ENCODE data around the gene PLEKHA6. TPM values are rescaled to one million over a fixed set of nuclear protein-coding genes. Genes with fewer than 3 reads are reported as not detected.
A peak's percentile ranks its signal among the peaks of the same experiment; 100 is the strongest.
"Not testable (repeated sequence)": the region's sequence is repeated elsewhere in the genome, so short reads cannot be mapped to it uniquely, and the experiment has no call there.

Gene PLEKHA6
- total RNA-seq, 2 experiments from 2014 or later: 0.53 to 0.82 TPM

DNA sequence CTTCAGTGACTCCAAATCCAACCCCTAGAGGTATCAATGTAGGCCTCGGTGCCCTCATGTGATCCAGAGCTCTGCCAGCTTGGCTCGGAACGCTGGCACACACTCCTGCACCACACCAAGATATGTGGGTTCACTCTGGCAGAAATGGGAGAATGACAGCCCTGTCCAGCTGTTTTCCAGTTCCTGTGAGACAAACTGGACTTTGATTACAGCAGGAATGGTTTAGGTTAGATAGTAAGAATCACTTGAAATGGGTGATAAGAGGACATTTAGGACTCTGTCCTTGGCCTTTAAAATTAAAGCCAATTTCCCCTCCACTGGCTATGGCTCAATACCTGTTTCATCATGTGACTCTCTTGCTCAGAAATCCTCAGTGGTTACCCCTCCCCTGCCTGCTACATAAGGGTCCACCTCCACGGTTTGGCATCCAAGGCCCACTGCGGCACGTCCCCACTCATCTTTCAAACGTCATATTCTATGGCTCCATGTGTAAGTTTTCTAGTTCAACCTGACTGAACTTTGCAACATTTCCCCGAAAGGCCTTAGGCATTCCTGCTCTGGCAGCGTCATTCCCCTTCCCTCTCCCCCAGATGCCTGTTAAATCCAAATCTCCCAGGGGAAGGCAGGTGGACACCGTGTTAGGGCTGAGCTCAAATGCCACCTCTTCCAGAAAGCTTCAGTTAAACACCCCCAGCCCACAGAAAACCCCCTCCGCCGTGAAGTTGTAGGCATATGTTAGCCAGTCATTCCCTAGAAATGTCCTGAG is 44.7 kb downstream of the PLEKHA6 start:
- Mint-ChIP-seq H3K36me3 (ENCODE audit: low read depth) (no peaks in the 10 kb centered on the region), H3K27me3 (peaks cover 3% of the 10 kb centered on the region), H3K9me3 (no peaks in the 10 kb centered on the region), H3K4me1 (ENCODE audit: low read depth) (peaks cover 12% of the 10 kb centered on the region), H3K27ac (no peak overlapping the region), H3K4me3 (no peak overlapping the region)
- ChIA-PET POLR2A (no interaction called here), CTCF (no interaction called here)
- TF ChIP-seq, protein P1, sequence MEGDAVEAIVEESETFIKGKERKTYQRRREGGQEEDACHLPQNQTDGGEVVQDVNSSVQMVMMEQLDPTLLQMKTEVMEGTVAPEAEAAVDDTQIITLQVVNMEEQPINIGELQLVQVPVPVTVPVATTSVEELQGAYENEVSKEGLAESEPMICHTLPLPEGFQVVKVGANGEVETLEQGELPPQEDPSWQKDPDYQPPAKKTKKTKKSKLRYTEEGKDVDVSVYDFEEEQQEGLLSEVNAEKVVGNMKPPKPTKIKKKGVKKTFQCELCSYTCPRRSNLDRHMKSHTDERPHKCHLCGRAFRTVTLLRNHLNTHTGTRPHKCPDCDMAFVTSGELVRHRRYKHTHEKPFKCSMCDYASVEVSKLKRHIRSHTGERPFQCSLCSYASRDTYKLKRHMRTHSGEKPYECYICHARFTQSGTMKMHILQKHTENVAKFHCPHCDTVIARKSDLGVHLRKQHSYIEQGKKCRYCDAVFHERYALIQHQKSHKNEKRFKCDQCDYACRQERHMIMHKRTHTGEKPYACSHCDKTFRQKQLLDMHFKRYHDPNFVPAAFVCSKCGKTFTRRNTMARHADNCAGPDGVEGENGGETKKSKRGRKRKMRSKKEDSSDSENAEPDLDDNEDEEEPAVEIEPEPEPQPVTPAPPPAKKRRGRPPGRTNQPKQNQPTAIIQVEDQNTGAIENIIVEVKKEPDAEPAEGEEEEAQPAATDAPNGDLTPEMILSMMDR (IDR thresholded peaks at IDR 0.05): no peak
- H3K27ac ChIP-seq (ENCODE audit: low read depth in 1 of 2, low read length in 2 of 2): no peak overlapping the region
- ATAC-seq (ENCODE audit: poor library complexity) (no peak), DNase-seq (no peak)
- intact Hi-C loops (cut with DNase I, micrococcal nuclease): no loop called here
- no peaks in the 10 kb centered on the region for H3K27me3 ChIP-seq (ENCODE audit: control insufficient read depth in 1 of 2, insufficient read depth in 2 of 2, low read length in 2 of 2)
- no peaks in the 10 kb centered on the region for H3K36me3 ChIP-seq (ENCODE audit: insufficient read depth, low read length)
- no peak overlapping the region for H3K4me3 ChIP-seq (ENCODE audit: low read length)
- no peaks in the 10 kb centered on the region for H3K4me1 ChIP-seq (ENCODE audit: insufficient read depth, low read length)
- H3K9me3 ChIP-seq (ENCODE audit: control insufficient read depth in 1 of 2, insufficient read depth in 1 of 2, low read length in 2 of 2): no peaks in the 10 kb centered on the region

DNA sequence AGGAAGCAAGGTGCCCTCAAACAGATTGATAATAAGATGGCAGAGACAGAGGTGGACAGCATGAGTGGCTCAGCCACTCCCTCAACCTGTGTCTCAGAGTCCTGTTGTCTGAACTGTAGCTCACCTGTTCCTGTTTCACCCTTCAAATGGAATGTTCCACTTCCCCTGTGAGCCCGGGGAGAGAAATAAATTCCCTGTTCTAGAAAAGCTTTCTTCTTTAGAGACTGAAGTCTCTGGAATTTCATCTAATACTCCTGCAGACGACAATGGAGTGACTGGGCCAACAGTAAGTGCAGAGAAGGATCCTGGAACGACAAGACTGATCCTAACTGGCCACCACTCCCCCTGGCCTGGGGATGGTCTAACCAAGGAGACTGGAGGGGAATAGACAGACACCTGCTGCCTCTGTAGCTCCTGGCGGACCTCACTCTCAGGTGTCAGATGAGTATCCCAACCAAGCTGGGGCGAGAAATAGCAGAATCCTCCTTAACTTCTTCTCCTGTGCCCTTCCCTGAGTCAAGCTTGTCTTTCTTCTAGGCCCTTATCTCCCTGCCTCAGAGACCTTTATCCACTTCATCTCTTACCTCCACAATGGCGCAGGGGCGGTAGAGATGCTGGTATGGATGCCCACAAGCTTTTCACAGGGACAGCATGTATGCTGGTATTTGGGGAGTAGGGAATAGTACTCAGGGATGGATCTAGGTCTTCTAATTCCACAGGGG is 45.4 kb downstream of the PLEKHA6 start:
- H3K4me3 Mint-ChIP-seq: peak overlapping the region; percentile 11
- POLR2A ChIA-PET: interaction anchor here (0.6 kb wide), 1 partner anchor 591 kb away, joined by 3 read pairs; no protein-coding TSS in a partner anchor

DNA sequence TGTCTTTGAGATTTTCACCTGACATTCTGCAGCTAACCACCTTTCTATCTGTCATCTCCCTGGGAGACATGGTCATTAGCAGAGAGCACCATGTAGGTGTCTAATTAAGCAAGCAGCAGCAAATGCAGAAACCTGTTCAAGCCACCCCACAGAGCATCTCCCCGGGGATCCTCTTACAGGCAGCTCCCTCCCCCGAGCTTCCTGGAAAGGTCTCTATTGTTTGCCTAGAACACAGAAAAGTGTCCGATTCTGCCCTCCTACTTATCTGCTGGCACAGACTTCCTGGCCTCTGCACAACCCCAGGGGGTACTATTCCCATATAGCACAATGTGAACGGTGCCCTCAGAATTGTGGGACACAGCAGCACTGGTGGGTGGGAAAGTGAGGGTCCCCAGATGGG is 46.1 kb downstream of the PLEKHA6 start:
- Mint-ChIP-seq H3K27ac (no peak overlapping the region), H3K36me3 (ENCODE audit: low read depth) (no peaks in the 10 kb centered on the region), H3K4me3 (peak overlapping the region; percentile 11), H3K27me3 (peaks cover 3% of the 10 kb centered on the region), H3K9me3 (no peaks in the 10 kb centered on the region), H3K4me1 (ENCODE audit: low read depth) (peaks cover 12% of the 10 kb centered on the region)
- H3K4me1 ChIP-seq (ENCODE audit: insufficient read depth, low read length): no peaks in the 10 kb centered on the region
- no peaks in the 10 kb centered on the region for H3K27me3 ChIP-seq (ENCODE audit: control insufficient read depth in 1 of 2, insufficient read depth in 2 of 2, low read length in 2 of 2)
- ATAC-seq (ENCODE audit: poor library complexity): no peak
- TF ChIP-seq, protein P1 (IDR thresholded peaks at IDR 0.05): no peak
- CTCF ChIA-PET: no interaction called here
- H3K4me3 ChIP-seq (ENCODE audit: low read length): no peak overlapping the region
- POLR2A ChIA-PET: no interaction called here
- no peak overlapping the region for H3K27ac ChIP-seq (ENCODE audit: low read depth in 1 of 2, low read length in 2 of 2)
- no peaks in the 10 kb centered on the region for H3K9me3 ChIP-seq (ENCODE audit: control insufficient read depth in 1 of 2, insufficient read depth in 1 of 2, low read length in 2 of 2)
- intact Hi-C loops (cut with DNase I, micrococcal nuclease): no loop called here
- no peak for DNase-seq
- no peaks in the 10 kb centered on the region for H3K36me3 ChIP-seq (ENCODE audit: insufficient read depth, low read length)

More for the DNA sequence above, 45.4 kb downstream of the PLEKHA6 start:
- H3K36me3 ChIP-seq (ENCODE audit: insufficient read depth, low read length): no peaks in the 10 kb centered on the region
- DNase-seq (no peak), ATAC-seq (ENCODE audit: poor library complexity) (no peak)
- H3K27me3 ChIP-seq (ENCODE audit: control insufficient read depth in 1 of 2, insufficient read depth in 2 of 2, low read length in 2 of 2): no peaks in the 10 kb centered on the region
- intact Hi-C loops (cut with DNase I, micrococcal nuclease): no loop called here
- Mint-ChIP-seq H3K36me3 (ENCODE audit: low read depth) (no peaks in the 10 kb centered on the region), H3K27me3 (peaks cover 3% of the 10 kb centered on the region), H3K9me3 (no peaks in the 10 kb centered on the region), H3K4me1 (ENCODE audit: low read depth) (peaks cover 12% of the 10 kb centered on the region), H3K27ac (no peak overlapping the region)
- no peaks in the 10 kb centered on the region for H3K9me3 ChIP-seq (ENCODE audit: control insufficient read depth in 1 of 2, insufficient read depth in 1 of 2, low read length in 2 of 2)
- no peak overlapping the region for H3K27ac ChIP-seq (ENCODE audit: low read depth in 1 of 2, low read length in 2 of 2)
- CTCF ChIA-PET: no interaction called here
- no peaks in the 10 kb centered on the region for H3K4me1 ChIP-seq (ENCODE audit: insufficient read depth, low read length)
- H3K4me3 ChIP-seq (ENCODE audit: low read length): no peak overlapping the region
- TF ChIP-seq, protein P1 (IDR thresholded peaks at IDR 0.05): no peak

DNA sequence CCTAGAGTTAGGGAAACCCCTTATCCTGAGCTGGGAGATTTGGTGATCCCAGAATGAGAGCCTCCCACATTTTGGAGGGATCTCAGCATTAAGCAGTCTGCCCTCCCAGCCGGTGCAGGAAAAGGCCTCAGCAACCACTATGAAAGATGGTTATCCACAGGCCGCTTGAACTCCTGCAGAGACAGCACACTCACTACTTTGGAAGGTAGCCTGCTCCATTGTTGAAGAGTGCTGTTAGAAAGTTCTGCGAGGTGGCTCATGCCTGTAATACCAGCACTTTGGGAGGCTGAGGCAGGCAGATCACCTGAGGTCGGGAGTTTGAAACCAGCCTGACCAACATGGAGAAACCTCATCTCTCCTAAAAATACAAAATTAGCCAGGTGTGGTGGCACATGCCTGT is 48.8 kb downstream of the PLEKHA6 start:
- H3K36me3 ChIP-seq (ENCODE audit: insufficient read depth, low read length); H3K36me3 Mint-ChIP-seq (ENCODE audit: low read depth); H3K27ac Mint-ChIP-seq; POLR2A ChIA-PET; H3K9me3 ChIP-seq (ENCODE audit: control insufficient read depth in 1 of 2, insufficient read depth in 1 of 2, low read length in 2 of 2); H3K27me3 ChIP-seq (ENCODE audit: control insufficient read depth in 1 of 2, insufficient read depth in 2 of 2, low read length in 2 of 2); H3K27ac ChIP-seq (ENCODE audit: low read depth in 1 of 2, low read length in 2 of 2); DNase-seq; CTCF ChIA-PET; H3K4me1 ChIP-seq (ENCODE audit: insufficient read depth, low read length); ATAC-seq (ENCODE audit: poor library complexity); H3K4me3 Mint-ChIP-seq; H3K4me3 ChIP-seq (ENCODE audit: low read length); intact Hi-C loops (cut with DNase I, micrococcal nuclease); H3K9me3 Mint-ChIP-seq: not testable (repeated sequence)
- peaks cover 12% of the 10 kb centered on the region for H3K4me1 Mint-ChIP-seq (ENCODE audit: low read depth)
- peaks cover 20% of the 10 kb centered on the region for H3K27me3 Mint-ChIP-seq

All from CD4-positive, alpha-beta T cell (primary cell).